Measurements from ENCODE around the gene KCNH8. TPM values are rescaled to one million over a fixed set of nuclear protein-coding genes. Genes with fewer than 3 reads are reported as not detected.

KCNH8 gene
- total RNA-seq, 1 experiment from 2014 or later, result not detected

DNA sequence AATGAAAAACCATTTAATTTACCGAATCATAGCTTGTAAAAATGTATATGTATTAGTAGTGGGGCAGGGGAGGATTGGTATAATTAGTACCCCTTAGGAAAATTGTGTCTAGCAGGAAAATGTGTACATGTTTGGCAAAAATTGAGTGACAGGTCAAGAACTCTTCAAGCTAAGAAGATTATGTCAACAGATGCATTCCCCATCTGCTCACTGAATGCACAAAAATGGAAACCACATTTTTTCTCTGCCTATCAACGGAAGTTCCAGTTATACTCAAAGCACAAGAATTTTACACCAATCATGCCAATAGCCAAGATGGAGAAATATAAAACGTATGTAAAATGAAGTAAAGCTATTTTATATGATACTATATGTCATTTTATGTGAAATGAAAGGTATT lies 377.8 kb downstream of the KCNH8 start:
- no peak for DNase-seq (ENCODE audit: low read depth)
- in situ Hi-C loops (cut with HindIII; ENCODE audit: low pct_unique_long_range_greater_than_20kb, low sequenced_read_pairs), result no loop called here

DNA sequence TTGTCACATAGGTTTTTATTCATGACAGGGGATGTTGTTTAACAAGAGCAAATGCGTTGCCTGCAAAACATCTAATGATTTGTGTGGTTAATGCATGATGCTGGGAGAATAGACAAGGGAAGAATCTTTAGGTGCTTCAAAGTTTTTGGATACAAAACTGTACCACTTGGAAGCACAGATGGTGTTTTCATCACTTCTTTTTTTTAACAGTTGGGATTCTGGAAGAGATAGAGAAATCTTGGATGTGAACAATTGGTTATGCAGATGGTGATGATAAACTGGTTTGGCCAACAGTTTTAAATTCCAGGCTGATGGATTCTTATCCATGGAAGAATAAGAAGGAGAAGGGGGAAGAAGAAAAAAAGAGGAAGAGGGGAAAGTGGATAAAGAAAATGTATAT lies 379.4 kb downstream of the KCNH8 start:
- in situ Hi-C loops (cut with HindIII; ENCODE audit: low pct_unique_long_range_greater_than_20kb, low sequenced_read_pairs), result no loop called here
- DNase-seq (ENCODE audit: low read depth), result no peak

DNA sequence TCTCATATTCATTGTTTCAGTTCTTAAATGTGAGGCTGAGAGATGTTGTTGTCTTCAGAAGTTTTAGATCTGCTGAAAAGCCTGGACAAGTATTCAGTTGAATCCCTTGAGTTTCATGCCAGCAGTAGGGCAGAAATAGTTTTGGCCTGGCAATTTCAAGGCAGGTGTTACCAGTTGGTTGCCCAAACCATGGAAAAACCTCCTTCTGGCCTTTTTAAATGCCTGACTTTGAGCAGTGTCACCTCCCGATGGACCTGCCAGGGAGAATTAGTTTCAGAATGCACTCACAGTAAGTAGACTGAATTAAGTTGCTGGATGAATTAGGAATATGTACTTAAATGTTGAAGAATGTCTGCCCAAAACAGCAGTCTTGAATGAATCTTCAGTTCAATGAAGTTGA lies 383.1 kb downstream of the KCNH8 start:
- in situ Hi-C loops (cut with HindIII; ENCODE audit: low pct_unique_long_range_greater_than_20kb, low sequenced_read_pairs), result no loop called here
- no peak for DNase-seq (ENCODE audit: low read depth)

DNA sequence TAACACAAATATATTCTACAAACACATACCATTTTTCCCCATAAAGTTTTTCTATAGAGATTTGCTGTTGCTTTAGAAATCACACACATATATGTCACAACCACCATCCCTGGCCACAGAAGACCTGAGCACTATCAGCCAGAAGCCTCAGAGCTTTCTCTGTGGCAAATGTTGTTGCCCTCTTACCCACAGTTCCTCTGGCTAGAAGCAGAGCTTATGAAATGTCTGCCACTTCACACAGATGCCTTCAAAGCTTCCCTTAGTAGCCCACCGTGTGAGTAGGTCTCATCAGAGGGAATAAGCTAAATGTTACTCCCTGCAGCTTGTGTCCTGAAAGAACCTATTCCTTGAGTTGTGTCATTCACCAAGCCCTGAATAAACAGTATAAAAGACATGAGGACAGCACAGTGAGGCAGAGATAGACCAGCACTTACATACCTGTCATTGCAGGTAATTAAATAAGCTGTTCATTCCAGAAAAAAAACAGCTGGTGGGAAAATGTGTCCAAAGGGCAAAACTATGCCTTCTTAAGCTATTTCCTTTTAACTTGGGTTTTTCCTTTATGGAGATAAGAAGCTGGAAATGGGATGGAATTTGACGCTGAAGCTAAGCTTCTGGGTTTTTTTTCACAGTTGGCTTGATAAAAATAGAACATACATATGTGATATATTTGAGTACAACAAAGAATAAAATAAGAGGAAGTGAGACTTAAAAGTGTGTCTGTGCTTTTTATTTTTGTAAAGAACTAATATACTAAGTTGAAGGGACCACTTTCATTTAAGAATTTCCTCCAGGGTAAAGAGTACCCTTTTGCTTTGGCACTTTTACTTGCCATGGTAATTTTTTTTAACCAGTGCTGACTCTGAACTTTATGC lies 391.4 kb downstream of the KCNH8 start:
- in situ Hi-C loops (cut with HindIII; ENCODE audit: low pct_unique_long_range_greater_than_20kb, low sequenced_read_pairs), result no loop called here
- no peak for DNase-seq (ENCODE audit: low read depth)

DNA sequence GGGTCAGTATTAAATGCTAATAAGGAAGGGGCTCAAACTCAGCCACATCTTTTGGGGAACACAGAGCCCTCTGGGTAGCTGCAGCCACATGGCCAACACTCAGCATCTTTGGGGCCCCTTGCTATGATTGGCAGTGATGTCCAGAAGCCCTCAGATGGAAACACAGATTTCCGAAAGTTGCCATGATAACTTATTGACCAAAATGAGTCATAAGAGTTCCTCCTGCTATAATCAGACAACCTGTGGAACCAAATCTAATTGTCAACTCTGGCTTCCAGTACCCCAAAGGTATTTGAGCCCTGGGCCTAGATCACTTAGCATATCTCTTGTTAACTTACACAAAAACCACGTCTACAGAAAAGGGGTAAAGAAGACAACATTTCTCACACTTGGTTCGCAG lies 392.2 kb downstream of the KCNH8 start:
- DNase-seq (ENCODE audit: low read depth), result no peak
- in situ Hi-C loops (cut with HindIII; ENCODE audit: low pct_unique_long_range_greater_than_20kb, low sequenced_read_pairs), result no loop called here

DNA sequence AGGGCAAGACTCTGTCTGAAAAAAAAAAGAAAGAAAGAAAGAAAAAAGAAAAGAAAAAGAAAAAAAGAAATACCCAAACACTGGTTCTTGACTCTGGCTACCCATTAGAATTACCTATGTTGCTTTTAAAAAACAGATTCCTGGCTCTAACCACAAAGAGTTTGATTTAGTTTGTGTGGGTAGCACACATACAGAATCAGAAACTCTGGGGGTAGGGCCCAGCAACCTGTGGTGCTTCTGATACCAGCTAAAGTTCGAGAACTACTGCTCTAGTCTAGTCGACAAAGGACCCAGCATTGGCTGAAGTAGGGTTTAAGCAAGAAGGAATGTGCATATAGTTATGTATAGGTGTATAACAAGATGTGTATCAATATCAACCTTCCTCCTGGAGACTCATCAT lies 393.0 kb downstream of the KCNH8 start:
- in situ Hi-C loops (cut with HindIII; ENCODE audit: low pct_unique_long_range_greater_than_20kb, low sequenced_read_pairs), result no loop called here

DNA sequence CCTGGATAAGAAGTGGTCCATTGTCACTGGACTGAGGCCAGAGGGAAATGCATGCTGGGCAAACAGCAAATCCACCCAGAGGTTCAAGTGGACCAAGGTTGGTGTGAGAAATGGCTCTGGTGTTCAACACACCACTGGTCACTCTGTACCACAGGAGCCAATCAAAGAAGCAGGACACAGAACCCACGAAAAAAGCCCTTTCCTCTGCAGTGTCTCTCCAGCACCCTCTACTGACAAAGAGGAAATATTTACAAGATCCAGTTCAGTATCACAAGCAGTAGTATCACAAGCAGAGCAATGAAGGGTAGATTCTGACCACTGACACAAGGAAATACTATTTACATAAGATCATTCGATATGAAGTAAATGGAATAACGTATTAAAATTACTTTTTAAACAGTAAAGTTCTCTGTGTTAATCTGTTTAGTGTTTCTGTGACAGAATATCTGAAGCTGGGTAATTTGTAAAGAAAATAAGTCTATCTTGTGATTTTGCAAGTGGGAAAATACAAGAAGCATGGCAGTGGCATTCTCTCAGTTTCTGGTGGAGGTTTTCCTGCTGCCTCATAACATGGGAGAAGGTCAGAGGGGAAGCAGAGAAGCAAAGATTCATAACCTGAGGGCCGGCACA lies 395.0 kb downstream of the KCNH8 start:
- peak; percentile 1 for DNase-seq (ENCODE audit: low read depth)
- in situ Hi-C loops (cut with HindIII; ENCODE audit: low pct_unique_long_range_greater_than_20kb, low sequenced_read_pairs), result no loop called here

More for the DNA sequence above, 393.0 kb downstream of the KCNH8 start:
- no peak for DNase-seq (ENCODE audit: low read depth)

DNA sequence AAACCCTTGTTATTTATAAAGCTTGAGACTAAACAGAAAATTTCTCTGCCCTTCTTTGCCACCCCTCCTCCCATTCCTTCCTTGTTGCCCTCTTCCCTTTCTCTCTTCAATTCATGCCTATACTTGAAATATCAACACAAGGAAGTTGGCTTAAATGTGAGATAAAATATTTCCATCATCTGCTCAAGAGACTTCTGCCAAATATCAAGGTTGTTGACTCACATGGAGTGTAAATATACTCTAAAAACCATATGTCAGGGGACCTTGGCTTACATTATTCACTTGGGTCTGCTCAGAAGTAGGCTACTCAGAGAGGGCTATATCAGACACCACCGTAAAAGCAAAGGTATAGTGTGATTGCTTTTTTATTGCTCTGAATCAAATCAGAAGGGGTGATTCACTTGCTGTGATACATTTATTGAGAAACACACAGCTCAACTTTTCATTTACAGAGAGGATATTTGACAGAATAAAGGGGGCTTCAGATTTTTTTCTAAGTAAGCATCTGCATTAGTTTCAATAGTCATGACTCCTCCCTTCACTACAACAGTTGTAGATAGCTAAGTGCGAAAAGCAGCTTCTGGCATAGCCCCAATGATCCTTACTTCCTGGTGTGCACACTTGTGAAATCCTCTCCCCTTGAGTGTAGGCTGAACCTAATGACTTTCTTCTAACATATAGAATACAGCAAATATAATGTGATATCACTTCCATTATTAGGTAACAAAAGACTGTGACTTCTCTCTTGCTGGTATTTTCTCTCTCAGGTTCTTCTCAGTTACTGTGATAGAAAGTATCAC lies 399.6 kb downstream of the KCNH8 start:
- no peak for DNase-seq (ENCODE audit: low read depth)
- in situ Hi-C loops (cut with HindIII; ENCODE audit: low pct_unique_long_range_greater_than_20kb, low sequenced_read_pairs), result no loop called here

DNA sequence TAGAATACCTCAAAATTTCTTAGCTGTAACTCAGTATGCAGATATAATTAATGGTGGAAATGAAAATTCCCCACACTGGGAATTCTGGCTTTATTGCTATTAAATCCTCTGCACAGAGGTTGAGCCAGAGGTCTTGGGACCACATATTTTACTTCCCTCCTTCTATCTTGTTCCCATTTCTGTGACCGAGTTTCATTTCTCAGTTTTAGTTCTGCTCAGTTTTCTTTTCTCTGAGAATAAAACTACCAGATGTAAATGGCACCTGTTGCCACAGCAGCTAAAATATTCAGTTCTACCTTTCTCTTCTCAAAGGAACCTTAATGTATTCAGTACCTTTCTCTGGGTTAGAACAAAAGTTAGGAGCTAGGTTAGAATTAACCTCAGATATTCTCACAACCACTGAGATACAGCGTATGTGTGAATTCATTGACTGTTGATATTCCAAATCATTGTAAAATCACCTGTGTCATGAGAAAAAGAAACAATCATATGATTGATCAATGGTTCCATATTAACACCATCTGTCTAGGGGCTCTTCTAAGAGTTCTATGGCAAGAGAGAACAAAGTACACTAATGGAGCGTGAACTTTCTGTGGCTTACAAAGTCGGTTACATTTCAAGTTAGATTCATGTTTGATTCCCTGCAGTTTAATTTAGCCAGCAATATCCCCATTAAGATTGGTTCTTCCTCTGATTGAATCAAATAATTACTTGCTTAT lies 411.6 kb downstream of the KCNH8 start:
- in situ Hi-C loops (cut with HindIII; ENCODE audit: low pct_unique_long_range_greater_than_20kb, low sequenced_read_pairs), result no loop called here
- DNase-seq (ENCODE audit: low read depth), result no peak

DNA sequence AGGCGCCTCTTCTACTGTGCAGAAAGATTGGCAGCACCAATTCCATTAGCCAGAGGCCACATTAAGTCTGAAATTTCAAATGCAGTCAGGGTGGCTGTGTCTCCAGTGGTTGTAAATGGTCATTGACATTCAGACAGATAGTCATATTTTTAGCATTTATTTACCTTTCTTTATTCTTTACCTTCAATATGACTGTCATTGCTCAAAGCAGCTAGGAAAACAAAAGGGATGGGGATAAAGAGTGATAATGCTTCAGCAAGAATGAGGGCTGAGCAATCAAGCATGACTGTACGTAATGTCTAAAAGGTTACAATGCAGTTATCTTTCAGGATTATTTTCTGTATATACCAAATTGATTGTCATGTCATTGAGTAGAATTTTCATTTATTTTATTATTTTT lies 425.3 kb downstream of the KCNH8 start:
- DNase-seq (ENCODE audit: low read depth), result no peak
- in situ Hi-C loops (cut with HindIII; ENCODE audit: low pct_unique_long_range_greater_than_20kb, low sequenced_read_pairs), result no loop called here

DNA sequence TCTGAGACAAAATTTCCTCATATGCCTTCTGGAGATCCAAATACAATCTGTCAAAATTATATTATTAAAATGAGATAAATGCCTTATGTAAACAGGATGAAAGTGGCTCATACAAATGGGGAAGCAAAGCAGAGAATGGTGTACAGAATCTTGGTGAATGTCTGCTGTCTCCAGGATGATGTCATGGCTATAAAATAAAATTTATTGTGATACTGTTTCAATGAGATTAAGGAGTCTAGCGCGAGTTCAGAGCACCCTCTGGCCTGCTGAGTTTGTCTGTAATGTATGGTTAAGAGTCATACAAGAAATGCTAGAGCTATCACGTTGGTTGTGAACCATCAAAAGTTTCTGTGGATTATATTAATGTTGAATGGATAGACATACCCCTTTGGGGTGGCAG lies 426.0 kb downstream of the KCNH8 start:
- DNase-seq (ENCODE audit: low read depth), result no peak
- in situ Hi-C loops (cut with HindIII; ENCODE audit: low pct_unique_long_range_greater_than_20kb, low sequenced_read_pairs), result no loop called here

DNA sequence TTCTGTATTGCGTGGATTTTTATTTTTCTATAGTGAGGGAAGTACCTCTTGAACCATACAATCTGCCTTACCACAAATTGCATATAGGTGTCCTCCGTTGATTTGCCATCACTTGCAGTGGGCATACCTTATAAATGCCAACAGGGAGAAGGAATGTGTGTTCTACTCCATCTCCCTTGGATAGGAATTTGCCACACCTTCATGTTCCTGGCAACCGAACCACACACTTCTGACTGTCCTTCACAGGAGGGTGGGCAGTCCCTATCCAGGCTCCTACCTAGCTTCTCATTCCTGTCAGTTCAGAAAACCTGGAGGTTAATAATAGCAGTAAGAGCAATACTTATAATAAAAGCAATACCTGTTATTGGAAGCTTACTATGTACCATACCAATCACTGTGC lies 428.0 kb downstream of the KCNH8 start:
- in situ Hi-C loops (cut with HindIII; ENCODE audit: low pct_unique_long_range_greater_than_20kb, low sequenced_read_pairs), result no loop called here
- no peak for DNase-seq (ENCODE audit: low read depth)

Measured in Caki2 (cell line).